K562 (cell line): ENCODE data around the gene ATP5PD. TPM values are rescaled to one million over a fixed set of nuclear protein-coding genes. Genes with fewer than 3 reads are reported as not detected.
"Not testable (repeated sequence)": the region's sequence is repeated elsewhere in the genome, so short reads cannot be mapped to it uniquely, and the experiment has no call there.

ENCODE experiments used
- ATAC-seq: fragments of 200-7000 bp; cut with Tn5 transposase; 3 replicates; pipeline ENCODE4 v1.9.1; 2020; ENCODE audit warnings: moderate library complexity
- BruUV-seq: library from RNA; stranded (reverse); fragments of 400-500 nt; replicated peaks from 2 replicates; lab custom pipeline; 2021; lab: Mats Ljungman, UMichigan
- CTCF ChIA-PET: fragments of 300-600 bp; formaldehyde crosslinking; extraction: SDS; loops from one replicate; lab custom pipeline; 2021; ENCODE audit warnings: low intra/inter-chr PET ratio; lab: Yijun Ruan, JAX
- POLR2A ChIA-PET: fragments of 300-600, 350-650 bp; sonication (Branson Sonifier 250); formaldehyde crosslinking; extraction: SDS; loops from one replicate; lab custom pipeline; 2021; ENCODE audit warnings: antibody characterized with exemption, inconsistent platforms; lab: Yijun Ruan, JAX
- DNase-seq, 4 experiments: peaks; one replicate each; pipeline versions ENCODE4 v3.0.0 to v3.0.0-alpha.2; 2011 to 2018; ENCODE audit warnings: low spot score in 3 of 4, mixed read lengths in 3 of 4; ENCODE audit errors: extremely low read depth in 1 of 4
- FAIRE-seq: peaks from 2 replicates; lab custom pipeline; 2011; peaks lifted over from hg19 to GRCh38; lab: Jason Lieb, UNC
- H2AFZ ChIP-seq: 2 replicates; pipeline ENCODE4 v1.6.0; 2011; ENCODE audit warnings: low read depth, low read length, control low read depth, inconsistent platforms
- H3K27ac ChIP-seq: fragments of 200-600 bp; 3 replicates; pipeline ENCODE4 v1.8.0; 2011; ENCODE audit warnings: low read depth, mild to moderate bottlenecking, control low read depth, inconsistent platforms, low read length, moderate library complexity, mixed read lengths; ENCODE audit errors: extremely low read depth
- H3K27me3 ChIP-seq, 2 experiments: fragments of 300-600 bp in 1 of 2; 2 replicates in 1 of 2; 3 replicates in 1 of 2; pipeline versions ENCODE4 v1.6.0 to v1.8.0; 2011; ENCODE audit warnings: inconsistent platforms in 2 of 2, low read length in 2 of 2, mild to moderate bottlenecking in 1 of 2, mixed read lengths in 1 of 2, moderate library complexity in 1 of 2; ENCODE audit not compliant: control insufficient read depth in 2 of 2, insufficient read depth in 2 of 2
- H3K36me3 ChIP-seq: fragments of 300-600 bp; 3 replicates; pipeline ENCODE4 v1.8.0; 2011; ENCODE audit warnings: mild to moderate bottlenecking, low read length, inconsistent platforms; ENCODE audit not compliant: control insufficient read depth, insufficient read depth
- H3K4me1 ChIP-seq, 2 experiments: fragments of 200-600 bp in 1 of 2; replicated peaks in 1 of 2; 2 replicates in 1 of 2; 3 replicates in 1 of 2; pipeline versions ENCODE4 v1.5.1 to v1.8.0; 2011; ENCODE audit warnings: inconsistent platforms in 2 of 2, low read length in 2 of 2, mild to moderate bottlenecking in 1 of 2, mixed read lengths in 1 of 2, moderate library complexity in 1 of 2; ENCODE audit not compliant: control insufficient read depth in 2 of 2, insufficient read depth in 2 of 2
- H3K4me2 ChIP-seq: 2 replicates; pipeline ENCODE4 v1.6.1; 2011; ENCODE audit warnings: low read length, control low read depth, inconsistent platforms, mixed read lengths; ENCODE audit not compliant: insufficient read depth
- H3K4me3 ChIP-seq: fragments of 200-600 bp; sonication (generic), shearing (Covaris generic); 2 replicates; pipeline ENCODE4 v1.5.1; 2016; ENCODE audit warnings: control low read depth, inconsistent platforms
- H3K79me2 ChIP-seq: fragments of 200-600 bp; 3 replicates; pipeline ENCODE4 v1.8.0; 2011; ENCODE audit warnings: low read length, inconsistent platforms; ENCODE audit not compliant: control insufficient read depth, insufficient read depth
- H3K9ac ChIP-seq, 2 experiments: 2 replicates each; pipeline versions ENCODE4 v1.6.0 to v1.6.1; 2011; ENCODE audit warnings: low read depth in 2 of 2, low read length in 2 of 2, control low read depth in 1 of 2, inconsistent platforms in 1 of 2, mild to moderate bottlenecking in 1 of 2, mixed read lengths in 1 of 2; ENCODE audit not compliant: insufficient read depth in 1 of 2
- H3K9me1 ChIP-seq: one replicate; pipeline ENCODE4 v1.6.0; 2011; ENCODE audit warnings: inconsistent platforms, mild to moderate bottlenecking, low read length, moderate library complexity; ENCODE audit not compliant: control insufficient read depth, insufficient read depth
- H3K9me3 ChIP-seq: replicated peaks from 2 replicates; pipeline ENCODE4 v1.5.1; 2011; ENCODE audit warnings: low read depth, low read length, inconsistent platforms; ENCODE audit not compliant: control insufficient read depth, insufficient read depth
- H4K20me1 ChIP-seq: replicated peaks from 2 replicates; pipeline ENCODE4 v1.6.1; 2011; ENCODE audit warnings: low read length, inconsistent platforms, mixed read lengths; ENCODE audit not compliant: control insufficient read depth, insufficient read depth
- ADNP ChIP-seq: fragments of 200-800 bp; sonication (Bioruptor generic); IDR thresholded peaks from 2 replicates; pipeline ENCODE4 v1.6.1; 2016; ENCODE audit warnings: missing genetic modification characterization, missing compliant biosample characterization
- BCOR ChIP-seq: fragments of 450-650 bp; IDR thresholded peaks from 2 replicates; pipeline ENCODE4 v1.6.1; 2016
- GTF2E2 ChIP-seq: fragments of 200-800 bp; sonication (Bioruptor generic); IDR thresholded peaks from 2 replicates; pipeline ENCODE4 v1.6.1; 2016; ENCODE audit warnings: missing genetic modification characterization, missing compliant biosample characterization
- NRF1 ChIP-seq, 2 experiments: fragments of 450-650 bp; IDR thresholded peaks in 1 of 2; conservative IDR thresholded peaks in 1 of 2; 2 replicates each; pipeline ENCODE4 v1.6.1; 2014; ENCODE audit warnings: mild to moderate bottlenecking in 2 of 2
- SUPT5H ChIP-seq: fragments of 450-650 bp; IDR thresholded peaks from 2 replicates; pipeline ENCODE4 v1.6.1; 2016
- TCF15 ChIP-seq: fragments of 250-450 bp; sonication (Bioruptor Pico); IDR thresholded peaks from 2 replicates; pipeline ENCODE4 v1.8.0; 2022; ENCODE audit warnings: moderate library complexity, mild to moderate bottlenecking, inconsistent platforms
- TOE1 ChIP-seq, 2 experiments: fragments of 450-650 bp in 1 of 2; sonication (generic) in 1 of 2; formaldehyde crosslinking in 1 of 2; IDR thresholded peaks; 2 replicates each; pipeline versions ENCODE4 v1.7.1 to v1.8.0; 2016 to 2022; ENCODE audit warnings: borderline replicate concordance in 2 of 2, mild to moderate bottlenecking in 2 of 2, antibody characterized with exemption in 1 of 2, inconsistent platforms in 1 of 2, low read depth in 1 of 2, missing genetic modification reagents in 1 of 2, moderate library complexity in 1 of 2
- ZNF511 ChIP-seq: sonication (generic); formaldehyde crosslinking; IDR thresholded peaks from 2 replicates; pipeline ENCODE4 v1.8.0; 2022; ENCODE audit warnings: mild to moderate bottlenecking, missing genetic modification reagents
- WGBS: fragments of 100-300 bp; shearing (Covaris generic); methylation state at CpG from one replicate; pipeline ENCODE4 v1.1.6; 2016; ENCODE audit warnings: low coverage, mixed read lengths; ENCODE audit not compliant: insufficient coverage; ENCODE audit errors: missing lambda C conversion rate; 5-methylcytosine and 5-hydroxymethylcytosine counted together
- in situ Hi-C: fragments of 300-500 bp; cut with MboI; formaldehyde crosslinking; loops from 4 replicates; pipeline ENCODE4 v1.15.0; 2018; ENCODE audit warnings: inconsistent platforms, mixed read lengths
- intact Hi-C: fragments of 100-400 bp; cut with micrococcal nuclease; formaldehyde crosslinking; loops from 2 replicates; pipeline ENCODE4 v1.14.2; 2022
- polyA plus RNA-seq, 8 experiments: library from polyadenylated mRNA; depleted of rRNA in 4 of 8; stranded (reverse) in 5 of 8; unstranded in 3 of 8; fragments of >200 nt; fragmentation: Nextera tagmentation in 2 of 8; fragmentation: Illumina TruSeq in 1 of 8; extraction: Ambion mirVana in 2 of 8; extraction: Trizol in 1 of 8; gene quantifications; 2 replicates each; pipeline versions ENCODE4 v1.2.1 to v1.2.3, GENCODE V29; 2011 to 2014; ENCODE audit warnings: inconsistent platforms in 1 of 8, missing spikeins in 1 of 8
- total RNA-seq, 7 experiments: library from RNA; depleted of rRNA in 6 of 7; stranded (reverse); fragments of >200 nt in 6 of 7; fragmentation: Illumina TruSeq in 2 of 7; extraction: Trizol in 2 of 7; gene quantifications; 2 replicates each; pipeline versions ENCODE4 v1.2.1 to v1.2.3, GENCODE V29; 2011 to 2021; ENCODE audit warnings: low replicate concordance in 1 of 7

The ATP5PD gene
- total and polyA plus RNA-seq, 9 of the 15 experiments (the other 6 are each of a cell fraction or from before 2014, with no cell fraction given): 271 to 828 (median 432) TPM

GRCh38 chr17:75047398-75048098, 779 bp upstream of the ATP5PD start (continued):
- TF ChIP-seq ZNF511 (CRISPR knock-in tag): 0 out of 2 replicates have a peak, but pooled peaks have one; percentile 24
- TF ChIP-seq SUPT5H: 0 out of 2 replicates have a peak, but pooled peaks have one; percentile 33
- TF ChIP-seq GTF2E2 (tag): no peak

DNA sequence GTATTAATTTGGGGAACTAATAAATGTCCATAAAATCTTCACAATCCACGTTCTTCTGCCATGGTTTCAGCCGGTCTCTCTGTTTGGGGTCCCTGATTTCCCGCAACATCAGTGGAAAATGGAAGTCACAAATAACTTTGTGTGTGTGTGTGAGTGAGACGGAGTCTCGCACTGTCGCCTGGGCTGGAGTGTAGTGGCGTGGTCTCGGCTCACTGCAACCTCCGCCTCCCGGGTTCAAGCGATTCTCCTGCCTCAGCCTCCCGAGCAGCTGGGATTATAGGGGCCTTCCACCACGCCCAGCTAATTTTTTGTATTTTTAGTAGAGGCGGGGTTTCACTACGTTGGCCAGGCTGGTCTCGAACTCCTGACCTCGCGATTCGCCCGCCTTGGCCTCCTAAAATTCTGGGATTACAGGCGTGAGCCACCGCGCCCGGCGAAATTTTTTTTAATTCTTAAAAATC, 793 bp downstream of the ATP5PD start:
- H3K27me3 ChIP-seq; FAIRE-seq; H4K20me1 ChIP-seq; in situ Hi-C loops; H3K9me1 ChIP-seq; TF ChIP-seq TOE1 (CRISPR knock-in tag; IDR thresholded peaks at IDR 0.05; ENCODE audit: borderline replicate concordance, low read depth): not testable (repeated sequence)
- Histone ChIP-seq H3K27ac (peak overlapping the region; percentile 97), H3K79me2 (peaks cover 48% of the 10 kb centered on the region), H3K4me2 (peak overlapping the region; percentile 93), H3K4me3 (peak overlapping the region; percentile 100), H3K9ac (peak overlapping the region; percentile 95 to 97), H2AFZ (peak overlapping the region; percentile 86), H3K36me3 (peaks cover 35% of the 10 kb centered on the region; the same call in 2 of the 3 replicates)
- ATAC-seq: 0 out of 3 replicates have a peak, but pooled peaks have one; percentile 2
- POLR2A ChIA-PET: interaction anchor here (0.6 to 3.1 kb wide), 6 partner anchors 10 to 84 kb away, joined by 3 to 23 read pairs (median 3); no protein-coding TSS in a partner anchor
- WGBS: 9% methylated on average over 25 of the region's 25 CpGs
- peak in 1 of 4 experiments; percentile 16 for DNase-seq
- TF ChIP-seq BCOR: 0 out of 2 replicates have a peak, but pooled peaks have one; percentile 6
- 0 out of 2 replicates have a peak, but pooled peaks have one; percentile 14 for TF ChIP-seq TCF15 (CRISPR knock-in tag)
- TF ChIP-seq ADNP: peak; percentile 71
- TF ChIP-seq NRF1 (conservative IDR thresholded peaks at IDR 0.05 in 1 of 2, IDR thresholded peaks at IDR 0.05 in 1 of 2): peak; percentile 28 to 50; a peak in 1 of 4 replicates
- 0 out of 2 replicates have a peak, but pooled peaks have one; percentile 9 for TF ChIP-seq TOE1 (IDR thresholded peaks at IDR 0.05; ENCODE audit: borderline replicate concordance)
- TF ChIP-seq, all 486 proteins: peak for 5; not testable (repeated sequence) for 481
- BruUV-seq, CTCF ChIA-PET, intact Hi-C loops, H3K9me3 ChIP-seq: not testable (repeated sequence)
- H3K4me1 ChIP-seq: peaks cover 11 to 15% of the 10 kb centered on the region in 2 experiments
